Skeletal muscle satellite cell (primary cell): ENCODE results near the gene SPATA31D3.
"Not testable (repeated sequence)": the region's sequence is repeated elsewhere in the genome, so short reads cannot be mapped to it uniquely, and the experiment has no call there.

Source experiments
- H3K27me3 ChIP-seq: 2 replicates; pipeline ENCODE4 v1.7.0; 2013; ENCODE audit warnings: low read length; ENCODE audit not compliant: control insufficient read depth, insufficient read depth
- H3K36me3 ChIP-seq: 2 replicates; pipeline ENCODE4 v1.7.0; 2013; ENCODE audit warnings: mild to moderate bottlenecking, control low read depth, low read length; ENCODE audit not compliant: insufficient read depth
- H3K4me1 ChIP-seq: 2 replicates; pipeline ENCODE4 v1.7.0; 2013; ENCODE audit warnings: low read length; ENCODE audit not compliant: control insufficient read depth, insufficient read depth
- H3K4me2 ChIP-seq: 2 replicates; pipeline ENCODE4 v1.7.0; 2013; ENCODE audit warnings: mild to moderate bottlenecking, low read length
- H3K4me3 ChIP-seq: 2 replicates; pipeline ENCODE4 v1.7.0; 2013; ENCODE audit warnings: low read length
- H3K9ac ChIP-seq: 2 replicates; pipeline ENCODE4 v1.7.0; 2013; ENCODE audit warnings: mild to moderate bottlenecking, low read depth, low read length, moderate library complexity
- H3K9me3 ChIP-seq: replicated peaks from 2 replicates; pipeline ENCODE4 v1.7.0; 2013; ENCODE audit warnings: mild to moderate bottlenecking, control low read depth, low read length

SPATA31D3 gene

DNA sequence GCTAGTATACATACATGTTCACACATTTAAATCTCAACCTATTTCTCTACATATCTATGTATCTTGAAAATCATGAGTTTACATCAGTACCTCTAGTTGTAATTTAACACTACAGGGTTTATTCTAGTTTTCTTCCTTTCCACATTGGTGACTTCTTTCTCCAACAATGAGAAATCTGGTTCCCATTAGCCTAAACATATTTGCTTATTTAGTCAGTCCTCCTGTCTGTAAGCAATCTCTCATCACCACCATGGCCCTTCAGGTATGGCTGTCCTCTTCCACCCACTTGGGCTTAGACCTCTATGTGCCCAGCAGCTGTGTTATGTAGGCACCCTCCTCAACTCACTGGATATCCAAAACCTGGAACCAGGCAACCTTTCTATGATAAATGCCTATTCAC lies 37.3 kb downstream of the SPATA31D3 start:
- H3K4me2 ChIP-seq = no peak overlapping the region
- H3K36me3 ChIP-seq = no peaks in the 10 kb centered on the region
- no peak overlapping the region for H3K9ac ChIP-seq
- H3K27me3 ChIP-seq = no peaks in the 10 kb centered on the region
- H3K4me1 ChIP-seq = no peaks in the 10 kb centered on the region
- no peak overlapping the region for H3K4me3 ChIP-seq
- H3K9me3 ChIP-seq = no peaks in the 10 kb centered on the region

- no peaks in the 10 kb centered on the region for H3K36me3 ChIP-seq
- H3K9ac ChIP-seq = no peak overlapping the region
- no peaks in the 10 kb centered on the region for H3K4me1 ChIP-seq
- no peaks in the 10 kb centered on the region for H3K9me3 ChIP-seq
- no peak overlapping the region for H3K4me2 ChIP-seq
- no peak overlapping the region for H3K4me3 ChIP-seq
- no peaks in the 10 kb centered on the region for H3K27me3 ChIP-seq
These were observed 38.6 kb downstream of the SPATA31D3 start for GRCh38 chr9:81981883-81982282.

GRCh38 chr9:81984928-81985327 lies 41.6 kb downstream of the SPATA31D3 start:
- no peak overlapping the region for H3K9ac ChIP-seq
- H3K4me1 ChIP-seq = no peaks in the 10 kb centered on the region
- H3K4me2 ChIP-seq = no peak overlapping the region
- no peak overlapping the region for H3K4me3 ChIP-seq
- no peaks in the 10 kb centered on the region for H3K36me3 ChIP-seq
- no peaks in the 10 kb centered on the region for H3K27me3 ChIP-seq
- no peaks in the 10 kb centered on the region for H3K9me3 ChIP-seq

GRCh38 chr9:81986051-81986450 lies 42.8 kb downstream of the SPATA31D3 start:
- Histone ChIP-seq H3K9ac (no peak overlapping the region), H3K9me3 (no peaks in the 10 kb centered on the region), H3K27me3 (no peaks in the 10 kb centered on the region), H3K4me1 (no peaks in the 10 kb centered on the region), H3K4me3 (no peak overlapping the region), H3K36me3 (no peaks in the 10 kb centered on the region), H3K4me2 (no peak overlapping the region)

GRCh38 chr9:81988472-81988871 lies 45.2 kb downstream of the SPATA31D3 start, which contains the start of gene SPATA31D1:
Gene SPATA31D1 (plus strand): TSS chr9:81988772. CDS start chr9:81988819, 47 bp downstream.
- not testable (repeated sequence) for H3K36me3 ChIP-seq, H3K4me3 ChIP-seq, H3K9me3 ChIP-seq

GRCh38 chr9:81989700-81990099 lies 46.4 kb downstream of the SPATA31D3 start:
- no peaks in the 10 kb centered on the region for H3K4me1 ChIP-seq
- no peaks in the 10 kb centered on the region for H3K36me3 ChIP-seq
- no peak overlapping the region for H3K9ac ChIP-seq
- H3K27me3 ChIP-seq = no peaks in the 10 kb centered on the region
- no peak overlapping the region for H3K4me2 ChIP-seq
- no peaks in the 10 kb centered on the region for H3K9me3 ChIP-seq
- H3K4me3 ChIP-seq = no peak overlapping the region

More at GRCh38 chr9:81988472-81988871, 45.2 kb downstream of the SPATA31D3 start, which contains the start of gene SPATA31D1:
- H3K4me2 ChIP-seq, H3K27me3 ChIP-seq, H3K9ac ChIP-seq, H3K4me1 ChIP-seq: not testable (repeated sequence)

GRCh38 chr9:81993656-81994055 lies 50.4 kb downstream of the SPATA31D3 start:
- no peaks in the 10 kb centered on the region for H3K36me3 ChIP-seq
- no peak overlapping the region for H3K4me2 ChIP-seq
- H3K4me1 ChIP-seq = no peaks in the 10 kb centered on the region
- no peaks in the 10 kb centered on the region for H3K9me3 ChIP-seq
- H3K9ac ChIP-seq = no peak overlapping the region
- no peaks in the 10 kb centered on the region for H3K27me3 ChIP-seq
- H3K4me3 ChIP-seq = no peak overlapping the region
